SK-N-SH (cell line): ENCODE data around the gene VEGFB.

Source experiments
- NRF1 ChIP-seq: IDR thresholded peaks from 2 replicates; pipeline ENCODE4 v1.6.1; 2012; ENCODE audit warnings: low read depth, mild to moderate bottlenecking, low read length
- POLR2AphosphoS5 ChIP-seq: IDR thresholded peaks from 2 replicates; pipeline ENCODE4 v1.6.1; 2012; ENCODE audit warnings: low read depth, low read length
- TF ChIP-seq, protein P1 (sequence below): fragments of 150-350 bp; IDR thresholded peaks from 2 replicates; pipeline ENCODE4 v1.6.1; 2017; ENCODE audit warnings: antibody characterized with exemption, low read length, low read depth, borderline replicate concordance

DNA sequence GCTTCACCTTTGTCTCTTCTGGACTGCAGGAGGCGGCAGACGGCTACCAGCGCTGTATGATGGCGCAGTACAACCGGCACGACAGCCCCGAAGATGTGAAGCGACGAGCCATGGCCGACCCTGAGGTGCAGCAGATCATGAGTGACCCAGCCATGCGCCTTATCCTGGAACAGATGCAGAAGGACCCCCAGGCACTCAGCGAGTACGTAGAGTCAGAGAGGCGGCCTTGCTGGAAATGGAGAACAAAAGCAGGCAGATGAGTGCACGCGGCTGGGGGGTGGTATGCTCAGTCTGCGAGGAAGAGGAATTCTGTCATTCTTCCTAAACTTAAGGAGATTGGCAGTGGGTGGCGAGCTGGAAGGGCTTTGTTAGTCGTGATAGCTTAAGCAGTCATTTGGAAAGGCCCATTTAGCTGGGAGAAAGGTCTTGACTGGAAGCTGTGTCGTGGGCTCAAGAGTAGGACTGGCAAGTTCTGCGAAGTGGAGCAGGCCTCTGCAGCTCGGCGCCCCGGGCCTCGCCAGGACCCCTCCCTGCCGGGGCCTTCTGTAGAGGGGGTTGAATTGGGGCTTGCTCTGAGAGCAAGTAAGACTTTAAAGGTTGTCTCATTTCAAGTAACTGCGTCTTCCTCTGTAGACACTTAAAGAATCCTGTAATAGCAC, 30.8 kb upstream of the VEGFB start:
- TF ChIP-seq, protein P1, sequence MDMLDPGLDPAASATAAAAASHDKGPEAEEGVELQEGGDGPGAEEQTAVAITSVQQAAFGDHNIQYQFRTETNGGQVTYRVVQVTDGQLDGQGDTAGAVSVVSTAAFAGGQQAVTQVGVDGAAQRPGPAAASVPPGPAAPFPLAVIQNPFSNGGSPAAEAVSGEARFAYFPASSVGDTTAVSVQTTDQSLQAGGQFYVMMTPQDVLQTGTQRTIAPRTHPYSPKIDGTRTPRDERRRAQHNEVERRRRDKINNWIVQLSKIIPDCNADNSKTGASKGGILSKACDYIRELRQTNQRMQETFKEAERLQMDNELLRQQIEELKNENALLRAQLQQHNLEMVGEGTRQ: no peak
- TF ChIP-seq NRF1 (no peak), POLR2AphosphoS5 (no peak)
